ENCODE results near the gene KIAA1755.

DNA sequence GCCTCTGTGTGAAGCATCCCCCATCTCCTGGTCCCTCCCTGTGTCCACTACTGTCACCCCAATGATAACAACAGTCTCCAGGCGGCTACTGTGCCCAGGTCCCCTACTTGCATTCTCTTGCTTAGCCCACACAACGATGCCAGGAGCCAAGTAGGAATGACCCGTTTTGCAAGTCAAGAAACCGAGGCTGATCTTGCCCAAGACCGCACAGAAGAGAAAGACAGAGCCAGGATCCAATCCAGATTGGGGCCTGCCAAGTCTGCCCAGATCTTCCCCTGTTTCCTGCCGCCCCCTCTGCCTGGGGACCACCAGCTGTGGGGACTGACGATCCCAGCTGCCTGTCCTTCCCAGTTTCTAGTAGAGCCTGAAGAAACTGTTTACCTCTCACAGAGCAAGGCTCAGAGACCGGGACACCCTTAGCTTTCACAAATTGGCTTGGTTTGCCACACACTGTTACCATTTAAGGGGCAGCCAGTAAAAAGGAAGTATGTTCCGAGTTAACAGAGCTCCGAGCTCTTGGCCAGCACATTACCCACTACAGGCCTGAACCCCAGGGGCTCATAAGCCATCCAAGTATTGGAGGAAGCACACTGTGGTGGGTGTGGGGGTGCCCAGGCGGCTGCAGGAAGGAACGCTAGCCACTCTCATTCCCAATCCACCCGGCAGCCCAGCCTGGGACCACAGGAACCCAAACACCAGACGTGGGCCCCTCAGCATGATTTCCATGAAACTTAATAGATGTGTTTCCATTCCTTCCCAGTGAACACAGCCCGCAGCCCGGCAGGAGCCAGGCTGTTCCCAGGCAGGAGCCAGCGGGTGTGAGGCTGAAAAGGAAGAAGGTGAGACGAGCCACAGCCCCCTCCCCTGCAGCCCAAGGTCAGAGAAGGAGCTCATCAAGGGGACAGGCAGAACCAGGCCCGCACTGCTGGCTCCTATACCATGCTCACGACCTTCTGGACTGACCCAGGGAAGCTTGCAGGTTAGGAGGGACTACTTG, 7.9 kb downstream of the KIAA1755 start:
- TF ChIP-seq EZH2 (IDR thresholded peaks at IDR 0.05; ENCODE audit: low read length, unreplicated experiment) (no peak), EZH2phosphoT487 (IDR thresholded peaks at IDR 0.05; ENCODE audit: borderline replicate concordance, low read length) (no peak)
- TF ChIP-seq, protein P1, sequence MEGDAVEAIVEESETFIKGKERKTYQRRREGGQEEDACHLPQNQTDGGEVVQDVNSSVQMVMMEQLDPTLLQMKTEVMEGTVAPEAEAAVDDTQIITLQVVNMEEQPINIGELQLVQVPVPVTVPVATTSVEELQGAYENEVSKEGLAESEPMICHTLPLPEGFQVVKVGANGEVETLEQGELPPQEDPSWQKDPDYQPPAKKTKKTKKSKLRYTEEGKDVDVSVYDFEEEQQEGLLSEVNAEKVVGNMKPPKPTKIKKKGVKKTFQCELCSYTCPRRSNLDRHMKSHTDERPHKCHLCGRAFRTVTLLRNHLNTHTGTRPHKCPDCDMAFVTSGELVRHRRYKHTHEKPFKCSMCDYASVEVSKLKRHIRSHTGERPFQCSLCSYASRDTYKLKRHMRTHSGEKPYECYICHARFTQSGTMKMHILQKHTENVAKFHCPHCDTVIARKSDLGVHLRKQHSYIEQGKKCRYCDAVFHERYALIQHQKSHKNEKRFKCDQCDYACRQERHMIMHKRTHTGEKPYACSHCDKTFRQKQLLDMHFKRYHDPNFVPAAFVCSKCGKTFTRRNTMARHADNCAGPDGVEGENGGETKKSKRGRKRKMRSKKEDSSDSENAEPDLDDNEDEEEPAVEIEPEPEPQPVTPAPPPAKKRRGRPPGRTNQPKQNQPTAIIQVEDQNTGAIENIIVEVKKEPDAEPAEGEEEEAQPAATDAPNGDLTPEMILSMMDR (conservative IDR thresholded peaks at IDR 0.05; ENCODE audit: low read depth, low read length): no peak

Measured in PC-3 (cell line).